ENCODE measurements around the gene HEXD.
A peak's percentile ranks its signal among the peaks of the same experiment; 100 is the strongest.
"Not testable (repeated sequence)": the region's sequence is repeated elsewhere in the genome, so short reads cannot be mapped to it uniquely, and the experiment has no call there.

The HEXD gene

DNA sequence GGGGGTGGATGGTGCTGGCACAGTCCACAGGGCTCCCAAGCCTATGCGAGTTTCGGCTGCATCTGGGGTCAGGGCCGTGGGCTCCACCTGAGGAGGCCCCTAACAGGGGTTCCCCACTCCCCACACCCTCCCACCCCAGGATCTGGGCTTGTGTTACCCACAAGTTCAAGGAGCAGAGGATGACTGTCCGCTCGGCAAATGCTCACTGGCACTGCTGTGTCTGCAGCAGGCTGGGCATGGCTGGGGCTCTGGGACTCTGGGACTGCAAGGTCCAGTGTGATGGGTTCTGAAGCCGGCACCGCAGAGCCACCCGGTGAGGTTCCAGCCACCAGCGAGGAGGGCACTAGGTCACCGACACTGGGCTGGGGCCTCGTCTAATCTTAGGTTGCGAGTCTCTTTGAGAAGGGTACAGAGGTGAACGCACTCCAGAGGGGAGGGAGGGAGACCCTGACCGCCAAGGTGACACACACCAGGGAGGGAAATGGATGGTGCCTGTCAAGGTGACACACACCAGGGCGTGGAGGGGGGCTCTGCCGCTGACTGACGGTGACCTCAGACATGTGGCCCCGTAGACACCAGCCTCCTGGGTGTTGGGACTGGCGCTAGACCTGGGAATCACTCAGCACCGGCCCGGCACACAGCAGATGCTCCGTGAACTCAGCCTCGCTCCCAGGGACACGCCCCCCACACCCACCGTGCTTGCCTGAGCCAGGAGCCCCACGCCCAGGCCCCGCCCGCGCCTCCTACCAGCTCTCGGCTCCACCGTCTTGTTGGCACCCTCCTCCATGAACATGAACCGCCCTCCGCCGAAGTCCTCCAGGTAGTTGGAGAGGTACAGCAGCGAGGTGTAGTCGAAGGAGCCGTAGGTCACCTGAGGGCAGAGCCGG is 20.5 kb upstream of the HEXD start:
- no peak for DNase-seq

DNA sequence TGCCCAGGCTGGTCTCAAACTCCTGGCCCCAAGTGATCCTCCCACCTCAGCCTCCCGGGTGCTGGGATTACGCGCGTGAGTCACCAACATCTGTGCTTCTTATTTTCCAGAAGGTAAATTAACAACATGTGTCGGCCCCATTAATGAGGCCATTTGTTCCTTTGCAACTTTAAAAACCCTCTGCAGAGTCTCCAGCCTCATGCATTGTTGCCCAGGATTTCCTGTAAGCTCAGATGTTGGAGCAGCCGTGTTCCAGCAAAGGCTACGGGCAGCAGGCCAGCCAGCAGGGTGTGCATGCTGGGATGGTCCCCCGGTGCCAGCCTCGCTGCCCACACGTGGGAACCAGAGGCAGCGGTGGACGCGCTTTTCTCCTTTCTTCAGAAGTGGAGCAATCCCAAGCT is 19.1 kb upstream of the HEXD start:
- no peak for DNase-seq

DNA sequence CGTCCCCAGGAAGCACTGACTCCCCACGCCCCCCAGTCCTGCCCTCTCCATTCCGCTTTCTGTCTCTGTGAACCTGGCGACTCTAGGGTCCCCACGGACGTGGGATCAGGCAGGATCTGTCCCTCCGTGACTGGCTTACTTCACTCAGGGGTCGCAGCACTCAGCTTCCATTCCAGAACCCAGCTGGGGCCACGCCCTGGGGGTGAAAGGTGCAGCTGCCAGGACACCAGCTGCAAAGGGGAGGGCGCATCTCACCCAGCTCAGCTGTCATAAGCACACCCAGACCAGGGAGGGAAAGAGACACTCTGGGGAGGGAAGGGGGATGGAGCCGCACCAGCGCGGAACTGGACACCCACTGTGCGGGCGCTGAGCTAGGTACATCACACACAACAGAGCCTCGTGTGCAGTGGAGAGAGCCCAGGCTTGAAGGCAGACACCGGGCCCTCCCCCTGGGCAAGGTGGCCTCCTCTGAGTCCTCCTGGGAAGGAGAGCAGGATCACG is 18.5 kb upstream of the HEXD start:
- no peak for DNase-seq

DNA sequence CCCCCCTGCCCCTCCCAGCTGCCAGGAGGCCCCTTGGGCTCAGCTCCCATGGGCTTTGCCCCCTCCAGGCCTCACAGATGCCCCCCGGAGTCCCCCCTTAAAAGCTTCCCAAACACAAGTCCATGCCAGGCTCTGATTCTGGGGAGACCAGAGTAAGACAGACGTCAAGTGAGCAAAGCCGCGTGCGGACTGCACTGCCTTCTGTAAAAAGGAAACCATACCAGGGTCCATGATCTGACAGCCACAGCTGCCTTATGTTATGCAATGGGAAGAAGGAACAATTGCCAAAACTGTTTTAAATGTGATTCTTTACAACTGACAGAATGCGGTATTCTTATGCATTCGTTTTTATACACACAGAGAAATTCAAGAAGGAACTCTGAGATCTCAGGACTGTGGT is 17.9 kb upstream of the HEXD start:
- no peak for DNase-seq

DNA sequence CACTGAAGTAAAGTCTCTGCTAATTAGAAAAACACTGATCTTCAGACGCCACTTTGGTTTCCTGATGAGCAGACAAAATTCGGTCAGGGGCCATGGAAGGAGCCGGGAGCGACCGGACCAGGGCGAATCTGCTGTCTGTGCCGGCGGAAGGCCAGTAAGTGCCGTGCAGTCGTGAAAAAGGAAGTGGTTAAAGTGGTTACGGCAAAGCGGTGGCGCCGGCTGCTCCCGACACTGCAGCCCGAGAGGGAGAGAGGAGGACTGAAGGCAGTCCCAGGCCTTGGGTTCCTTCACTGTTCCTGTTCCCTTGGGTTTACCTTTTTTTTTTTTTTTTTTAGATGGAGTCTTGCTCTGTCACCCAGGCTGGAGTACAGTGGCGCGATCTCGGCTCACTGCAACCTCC is 17.3 kb upstream of the HEXD start:
- no peak for DNase-seq

DNA sequence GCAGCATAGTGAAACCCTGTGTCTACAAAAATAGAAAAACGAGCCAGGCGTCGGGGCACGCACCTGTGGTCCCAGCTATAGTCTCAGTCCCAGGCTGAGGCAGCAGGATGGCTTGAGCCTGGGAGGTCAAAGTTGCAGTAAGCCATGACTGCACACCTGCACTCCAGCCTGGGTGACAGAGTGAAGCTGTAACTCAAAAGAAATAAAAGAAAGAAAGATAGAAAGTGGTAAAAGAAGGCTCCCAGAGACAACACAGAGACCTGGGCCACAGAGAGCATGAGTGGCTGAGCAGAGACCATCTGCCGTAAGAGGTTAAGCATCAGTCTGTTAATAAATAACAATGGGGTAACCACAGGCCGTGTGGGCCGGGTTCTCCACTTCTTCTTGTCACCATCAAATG is 15.3 kb upstream of the HEXD start:
- peak; percentile 54 for DNase-seq

DNA sequence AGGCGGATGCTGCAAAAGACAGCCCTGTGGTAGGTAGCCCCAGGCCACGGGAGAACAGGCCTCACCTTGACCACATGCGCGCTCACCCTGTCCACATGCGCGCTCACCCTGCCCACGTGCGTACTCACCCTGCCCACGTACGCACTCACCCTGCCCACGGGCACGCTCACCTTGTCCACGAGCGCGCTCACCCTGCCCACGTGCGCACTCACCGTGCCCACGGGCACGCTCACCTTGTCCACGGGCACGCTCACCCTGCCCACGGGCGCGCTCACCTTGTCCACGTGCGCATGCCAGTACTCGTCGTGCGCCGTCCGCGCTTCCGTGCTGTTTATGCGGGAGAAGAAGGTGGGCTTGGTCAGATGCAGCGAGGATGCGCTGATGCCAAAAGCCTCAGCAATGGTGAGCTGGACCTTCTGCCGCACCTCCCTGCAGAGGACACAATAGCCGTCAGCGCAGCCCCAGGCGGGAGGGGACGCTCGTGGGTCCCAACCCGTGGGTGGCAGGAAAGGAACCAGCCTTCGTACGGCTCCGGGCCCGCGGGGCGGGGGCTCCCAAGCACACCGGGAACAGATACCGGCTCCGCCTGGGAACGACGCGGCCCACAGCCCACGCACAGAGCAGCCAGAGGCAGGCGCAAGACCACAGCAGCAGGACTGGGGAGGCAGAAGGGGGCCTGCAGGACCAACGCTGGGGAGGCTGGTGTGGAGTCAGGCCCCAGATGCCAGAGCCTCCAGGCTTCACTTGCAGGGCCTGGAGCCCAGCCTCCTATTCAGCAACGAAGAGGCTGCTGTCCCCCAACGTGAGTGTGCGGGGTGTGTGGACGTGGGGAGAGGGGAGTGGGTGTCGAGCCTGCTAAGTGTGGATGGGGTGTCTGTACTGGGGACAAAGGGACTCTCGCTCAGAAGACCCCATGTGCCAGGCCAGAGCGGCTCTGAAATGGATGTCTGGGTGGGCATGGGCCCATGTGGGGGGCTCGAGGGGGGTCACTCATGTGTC is 14.2 kb upstream of the HEXD start:
- no peak for DNase-seq

DNA sequence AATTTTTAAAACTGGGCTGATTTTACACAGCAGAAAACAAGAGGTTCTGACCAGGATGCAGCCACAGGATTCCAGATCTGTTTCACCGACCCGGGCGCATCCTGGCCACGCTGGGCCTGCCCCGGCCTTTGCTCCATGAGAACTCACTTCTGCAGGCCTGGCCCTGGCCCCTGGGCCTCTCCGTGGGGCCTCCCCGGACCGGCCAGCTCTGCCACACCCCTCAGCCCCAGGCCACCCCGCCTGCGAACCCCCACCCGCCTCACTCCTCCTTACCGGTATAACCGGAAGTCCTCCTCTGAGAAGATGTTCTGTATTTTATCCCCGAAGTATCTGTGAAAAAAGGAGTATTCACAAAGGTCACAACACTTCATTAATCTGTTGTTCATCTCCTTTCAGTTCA is 13.1 kb upstream of the HEXD start:
- DNase-seq, result no peak

DNA sequence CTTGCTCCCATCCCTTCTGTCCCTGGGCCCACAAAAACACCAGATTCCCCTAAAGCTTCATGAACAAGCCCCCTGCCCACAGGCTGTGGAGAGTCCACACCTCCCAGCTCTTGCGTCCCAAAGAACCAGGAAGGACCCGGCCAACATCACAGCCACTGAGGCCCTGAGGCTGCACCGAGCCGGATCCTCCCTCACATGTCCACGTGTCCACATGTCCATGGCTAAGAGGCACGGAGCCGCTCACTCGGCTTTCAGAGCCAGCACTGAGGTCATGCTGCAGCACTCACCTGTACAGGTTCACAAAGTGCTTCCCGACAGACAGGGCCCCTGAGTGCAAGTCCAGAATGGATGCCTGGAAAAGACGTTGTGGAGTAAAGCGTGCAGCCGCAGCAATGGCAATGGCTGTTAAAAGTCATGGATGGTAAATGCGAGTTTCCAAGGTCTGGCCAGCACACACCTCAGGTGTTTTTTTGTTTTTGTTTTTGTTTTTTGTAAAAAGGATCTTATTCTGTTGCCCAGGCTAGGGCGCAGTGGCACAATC is 11.9 kb upstream of the HEXD start:
- no peak for DNase-seq

DNA sequence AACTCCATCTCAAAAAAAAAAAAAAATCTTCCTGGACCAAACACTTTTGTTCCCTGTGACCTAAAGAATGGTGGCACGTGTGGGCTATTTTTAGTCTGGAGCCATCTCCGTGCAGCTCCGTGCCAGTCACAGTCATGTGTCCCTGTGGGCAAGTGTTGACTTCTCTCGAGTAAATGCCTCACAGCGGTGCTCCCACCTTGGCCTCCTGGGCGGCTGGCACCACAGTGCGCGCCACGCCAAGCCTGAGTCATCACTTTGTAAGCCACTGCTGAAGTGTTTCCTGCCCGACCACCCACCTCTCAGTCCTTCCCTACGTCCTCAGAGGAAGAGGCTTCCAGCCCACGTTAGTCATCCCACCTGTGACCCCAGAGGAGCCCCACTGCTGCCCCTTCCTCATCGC is 10.9 kb upstream of the HEXD start:
- no peak for DNase-seq

DNA sequence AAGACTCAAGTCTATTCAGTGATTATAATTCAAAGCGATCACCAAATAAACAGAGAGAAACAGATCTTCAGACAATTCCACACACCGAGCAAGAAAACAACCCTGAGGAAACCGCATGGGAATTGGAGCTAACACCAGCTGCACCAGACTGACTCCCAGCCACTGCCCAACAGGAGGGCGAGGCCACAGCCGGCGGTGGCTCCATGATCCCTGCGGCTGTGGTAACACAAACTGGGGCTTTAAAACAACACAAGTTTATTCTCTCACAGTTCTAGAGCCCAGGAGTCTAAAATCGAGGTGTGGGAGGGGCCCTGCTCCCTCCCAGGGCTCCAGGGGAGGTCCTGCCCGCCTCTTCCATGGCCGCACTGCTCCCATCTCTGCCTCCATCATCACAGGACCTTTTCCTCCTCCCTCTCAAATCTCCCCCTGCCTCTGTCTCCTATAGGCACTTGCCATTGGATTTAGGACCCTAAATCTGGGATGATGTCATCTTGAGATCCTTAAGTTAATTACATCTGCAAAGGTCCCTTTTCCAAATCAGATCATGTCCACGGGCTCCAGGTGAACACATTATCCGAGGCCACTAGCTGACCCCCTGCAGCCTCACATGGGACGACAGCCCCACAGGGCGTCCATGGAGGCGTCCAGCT is 9.7 kb upstream of the HEXD start:
- DNase-seq, result no peak

DNA sequence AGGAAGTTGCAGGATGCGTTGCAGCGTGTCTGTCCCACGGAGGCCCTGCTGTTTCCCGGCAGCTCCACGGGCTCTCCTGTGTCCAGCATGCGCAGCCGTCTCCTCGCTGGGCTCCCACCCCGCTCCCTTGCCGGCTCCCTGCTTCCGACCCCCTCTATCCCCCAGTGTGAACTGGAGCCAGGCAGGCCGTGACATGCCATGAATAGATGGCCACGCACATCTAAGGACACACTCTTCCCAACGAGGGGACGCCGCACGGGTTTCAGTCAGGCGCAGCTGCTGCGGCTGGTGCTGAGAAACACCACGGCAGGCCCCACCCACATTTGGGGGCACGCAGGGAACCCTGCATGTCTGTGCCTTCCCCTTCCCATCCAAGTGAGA is 9.2 kb upstream of the HEXD start:
- no peak for DNase-seq

DNA sequence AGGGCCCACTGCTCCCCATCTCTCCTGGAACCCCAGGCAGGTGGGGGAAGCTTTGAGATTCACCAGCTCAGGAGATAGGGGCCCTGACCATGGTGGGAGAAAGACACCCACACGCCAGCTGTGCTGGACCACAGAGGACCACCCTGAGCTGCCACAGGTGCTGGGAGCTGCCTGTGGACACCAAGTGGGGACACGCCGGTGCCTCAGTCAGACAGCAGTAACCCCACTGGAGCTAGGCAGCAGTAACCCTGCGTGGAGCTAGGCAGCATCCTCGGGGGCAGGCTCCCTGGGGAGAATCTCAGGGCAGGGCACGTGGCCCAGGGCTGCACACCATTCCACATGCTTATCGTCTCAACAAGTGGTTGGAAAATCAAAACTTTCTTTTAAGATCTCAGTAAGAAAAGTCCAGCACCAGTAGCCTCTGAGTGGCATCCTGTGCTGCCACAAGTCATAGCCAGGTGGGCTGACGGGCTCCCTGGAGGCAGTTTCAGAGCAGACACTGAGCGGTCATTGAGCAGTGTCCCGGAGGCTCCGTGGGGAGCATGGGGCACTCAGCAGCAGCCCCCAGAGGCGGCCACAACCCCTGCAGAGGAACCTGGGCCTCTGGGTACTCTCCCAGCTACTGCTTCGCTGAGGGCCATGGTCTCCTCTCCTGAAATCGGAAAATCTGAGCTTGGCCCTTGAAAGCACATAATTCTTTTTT is 8.0 kb upstream of the HEXD start:
- no peak for DNase-seq

DNA sequence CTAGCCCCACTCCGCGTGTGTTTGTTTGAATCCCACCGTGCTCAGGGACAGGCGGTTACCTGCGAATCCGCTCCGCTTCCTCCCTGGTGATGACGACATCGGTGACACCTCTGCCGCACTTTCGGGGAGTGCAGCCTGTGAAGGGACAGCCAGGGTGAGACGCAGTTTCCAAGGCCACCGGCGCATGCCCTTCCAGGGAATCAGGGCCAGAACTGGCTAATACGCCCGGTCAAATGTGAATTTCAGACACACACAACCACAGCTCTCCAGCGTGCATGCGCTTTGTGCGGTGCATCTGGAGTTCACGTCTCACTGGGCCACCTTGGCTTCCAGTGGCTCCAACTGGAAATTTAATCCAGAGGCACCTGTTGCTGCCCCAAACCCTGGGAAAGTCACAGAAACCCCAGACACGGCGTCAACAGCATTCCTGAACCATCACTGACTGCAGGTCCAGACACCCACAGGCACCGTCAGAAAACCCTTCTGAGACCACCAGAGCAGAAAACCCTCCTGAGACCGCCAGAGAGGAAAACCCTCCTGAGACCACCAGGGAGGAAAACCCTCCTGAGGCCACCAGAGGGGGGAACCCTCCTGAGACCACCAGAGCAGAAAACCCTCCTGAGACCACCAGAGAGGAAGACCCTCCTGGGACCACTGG is 6.6 kb upstream of the HEXD start:
- DNase-seq, result no peak

DNA sequence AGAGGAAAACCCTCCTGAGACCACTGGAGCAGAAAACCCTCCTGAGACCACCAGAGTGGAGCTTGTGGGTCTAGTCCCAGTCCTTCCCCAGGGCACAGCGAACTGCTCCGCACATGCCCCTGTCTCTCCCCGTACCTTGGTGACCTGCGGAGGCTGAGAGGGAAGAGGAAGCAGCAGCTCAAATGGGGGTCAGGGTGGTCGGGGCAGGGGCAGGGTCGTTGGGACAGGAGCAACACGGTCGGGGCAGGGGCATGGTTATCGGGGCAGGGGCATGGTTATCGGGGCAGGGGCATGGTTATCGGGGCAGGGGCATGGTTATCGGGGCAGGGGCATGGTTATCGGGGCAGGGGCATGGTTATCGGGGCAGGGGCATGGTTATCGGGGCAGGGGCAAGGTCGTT is 6.1 kb upstream of the HEXD start:
- DNase-seq, result not testable (repeated sequence)

DNA sequence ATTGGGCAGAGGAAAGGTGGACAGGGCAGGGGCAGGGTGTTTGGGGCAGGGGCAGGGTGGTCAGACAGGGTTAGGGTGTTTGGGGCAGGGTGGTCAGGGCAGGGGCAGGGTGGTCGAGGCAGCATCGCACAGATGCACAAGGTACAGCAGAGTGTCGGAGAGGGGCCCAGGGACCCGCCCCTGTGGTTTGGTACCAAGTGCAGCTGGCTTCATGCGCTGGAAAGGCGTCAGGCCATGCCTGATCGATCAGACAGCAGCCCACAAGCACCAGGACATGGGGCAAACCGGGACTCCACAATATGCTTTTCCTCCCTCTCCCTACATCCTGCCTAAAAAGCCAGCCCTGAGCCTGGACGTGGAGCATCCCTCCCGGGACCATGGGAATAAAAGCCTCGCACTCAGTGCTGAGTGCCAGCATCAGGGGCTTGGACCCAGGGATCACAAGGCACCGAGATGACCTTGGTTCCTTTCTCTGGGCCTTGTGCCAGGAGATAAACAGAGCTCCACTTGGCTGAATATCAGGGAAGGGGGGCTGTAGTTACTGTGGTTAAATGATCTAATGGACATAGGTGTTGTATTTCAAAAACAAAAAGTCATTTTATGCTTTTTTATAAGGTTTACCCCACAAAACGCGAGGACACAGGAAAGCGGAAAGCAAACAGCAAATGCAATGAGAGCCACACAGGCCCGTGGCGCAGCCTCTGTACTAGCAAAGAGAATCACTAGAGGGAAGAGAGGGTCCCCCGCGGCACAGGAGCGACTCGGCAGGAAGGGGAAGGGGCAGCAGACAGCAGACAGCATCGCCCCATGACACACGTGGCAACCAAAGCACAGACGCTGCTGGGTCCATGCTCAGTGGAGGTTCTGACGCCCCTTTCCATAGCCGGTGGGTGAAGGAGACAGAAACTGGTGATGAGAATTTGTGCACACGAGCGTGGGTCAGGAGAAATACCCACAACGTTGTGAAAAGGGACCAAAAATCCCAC is 5.3 kb upstream of the HEXD start:
- DNase-seq, result no peak

DNA sequence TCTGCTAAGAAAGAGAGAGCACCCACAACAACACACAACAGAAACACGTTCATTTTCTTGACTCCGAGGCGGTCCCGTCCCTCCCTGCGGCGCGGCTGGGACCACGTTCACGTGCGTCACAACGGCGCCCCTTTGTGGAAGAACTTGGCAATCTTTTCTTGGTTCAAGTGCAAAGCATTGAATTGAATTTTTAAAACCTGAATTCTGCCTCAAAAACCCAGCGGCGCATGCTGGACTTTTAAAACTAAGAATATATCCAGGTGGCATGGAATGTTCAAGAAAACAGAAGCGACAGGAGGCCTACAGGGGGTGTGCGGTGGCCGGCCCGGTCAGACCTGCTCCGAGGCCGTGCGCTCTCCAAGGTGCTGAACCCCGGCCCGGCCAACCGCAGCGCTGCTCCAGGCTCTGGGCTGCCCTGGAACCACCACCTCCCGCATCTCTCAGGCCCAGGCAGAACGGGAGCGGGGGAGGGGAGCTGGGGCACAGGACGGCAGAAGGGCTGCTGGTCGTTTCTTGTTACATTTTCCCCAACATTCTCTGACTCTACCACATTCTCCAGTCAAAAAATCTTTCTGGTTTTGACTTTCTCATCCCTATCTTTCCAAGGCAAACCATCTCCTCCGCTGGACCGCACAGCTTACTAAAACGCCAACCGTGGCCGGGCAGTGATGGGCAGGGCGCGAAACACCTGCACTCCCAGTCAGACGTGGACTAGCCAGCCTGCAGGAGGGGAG is 3.4 kb upstream of the HEXD start:
- peak; percentile 40 for DNase-seq

DNA sequence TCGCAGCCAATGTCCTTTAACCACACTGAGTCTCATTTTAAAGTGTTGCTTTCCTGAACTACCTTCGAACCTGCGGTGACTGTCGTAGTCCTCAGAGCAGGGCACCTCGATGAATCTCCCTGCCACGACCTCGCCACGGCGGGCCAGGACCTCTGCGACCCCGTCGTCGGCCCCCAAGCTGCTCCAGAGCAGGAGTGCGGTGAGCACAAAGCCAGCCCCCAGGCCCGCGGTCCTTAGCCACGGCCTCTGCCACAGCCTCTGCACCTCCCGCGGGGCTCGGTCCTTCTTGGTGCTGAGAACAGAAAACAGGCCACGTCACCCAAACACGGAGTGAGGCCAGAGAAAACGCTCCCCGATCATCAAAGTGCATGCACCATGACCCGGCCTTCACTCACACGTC is 2.8 kb upstream of the HEXD start:
- no peak for DNase-seq

DNA sequence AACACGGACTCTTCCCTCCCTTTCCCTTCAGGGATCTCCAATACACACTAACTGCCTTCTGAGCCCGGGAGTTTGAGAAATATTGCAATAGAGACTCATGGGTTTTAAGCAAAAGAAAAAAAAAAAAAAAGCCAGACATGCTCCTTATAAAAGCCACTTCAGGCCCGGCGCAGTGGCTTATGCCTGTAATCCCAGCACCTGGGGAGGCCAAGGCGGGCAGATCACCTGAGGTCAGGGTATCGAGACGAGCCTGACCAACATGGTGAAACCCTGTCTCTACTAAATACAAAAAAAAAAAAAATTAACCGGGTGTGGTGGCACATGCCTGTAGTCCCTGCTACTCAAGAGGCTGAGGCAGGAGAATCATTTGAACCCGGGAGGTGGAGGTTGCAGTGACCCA is 2.4 kb upstream of the HEXD start:
- no peak for DNase-seq

DNA sequence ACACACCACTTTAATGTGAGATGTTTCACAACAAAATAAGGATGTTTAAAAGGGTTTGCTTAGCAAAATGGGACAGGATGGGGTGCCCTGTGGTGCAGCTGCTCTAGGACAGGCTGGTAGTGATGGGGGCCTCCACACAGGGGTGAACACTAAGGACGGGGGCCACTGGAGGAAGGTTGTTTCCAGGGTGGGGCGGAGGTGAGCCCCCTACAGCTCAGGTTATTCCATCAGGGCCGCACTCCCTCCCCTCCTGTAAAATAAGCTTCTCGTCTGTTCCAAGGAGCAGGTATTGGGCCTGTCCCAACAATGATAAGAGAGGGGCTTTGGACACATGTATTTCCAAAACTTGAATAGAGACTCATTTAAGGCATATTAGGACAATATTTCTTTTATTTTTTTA is 1.9 kb upstream of the HEXD start:
- no peak for DNase-seq

Data from kidney glomerular epithelial cell (primary cell).